ENCODE data around the gene MAP2K5. TPM values are rescaled to one million over a fixed set of nuclear protein-coding genes. Genes with fewer than 3 reads are reported as not detected.

The MAP2K5 gene
- total and polyA plus RNA-seq, 9 of the 15 experiments (the other 6 are each of a cell fraction or from before 2014, with no cell fraction given): 0.41 to 16.5 (median 7.5) TPM

DNA sequence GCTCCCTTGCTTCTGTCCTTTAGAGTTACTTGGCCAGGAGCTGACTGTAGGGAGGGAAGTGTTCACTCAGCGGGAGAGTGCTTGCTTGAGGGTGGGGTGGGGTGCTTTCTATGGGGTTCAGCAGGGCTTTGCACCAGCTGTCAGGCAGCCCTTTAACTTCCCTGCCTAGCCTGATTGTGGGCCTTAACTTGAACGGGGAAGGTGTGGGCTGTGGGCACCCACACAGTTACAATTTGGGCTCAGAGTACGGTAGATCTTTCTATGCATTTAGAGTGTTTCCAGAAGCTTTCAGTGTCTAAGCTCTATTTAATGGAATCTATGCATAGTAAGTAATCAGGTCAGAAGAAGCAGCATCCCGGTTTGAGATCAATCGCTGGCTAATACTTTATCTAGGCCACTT, 234.6 kb downstream of the MAP2K5 start (continued):
- TF ChIP-seq, protein P1, sequence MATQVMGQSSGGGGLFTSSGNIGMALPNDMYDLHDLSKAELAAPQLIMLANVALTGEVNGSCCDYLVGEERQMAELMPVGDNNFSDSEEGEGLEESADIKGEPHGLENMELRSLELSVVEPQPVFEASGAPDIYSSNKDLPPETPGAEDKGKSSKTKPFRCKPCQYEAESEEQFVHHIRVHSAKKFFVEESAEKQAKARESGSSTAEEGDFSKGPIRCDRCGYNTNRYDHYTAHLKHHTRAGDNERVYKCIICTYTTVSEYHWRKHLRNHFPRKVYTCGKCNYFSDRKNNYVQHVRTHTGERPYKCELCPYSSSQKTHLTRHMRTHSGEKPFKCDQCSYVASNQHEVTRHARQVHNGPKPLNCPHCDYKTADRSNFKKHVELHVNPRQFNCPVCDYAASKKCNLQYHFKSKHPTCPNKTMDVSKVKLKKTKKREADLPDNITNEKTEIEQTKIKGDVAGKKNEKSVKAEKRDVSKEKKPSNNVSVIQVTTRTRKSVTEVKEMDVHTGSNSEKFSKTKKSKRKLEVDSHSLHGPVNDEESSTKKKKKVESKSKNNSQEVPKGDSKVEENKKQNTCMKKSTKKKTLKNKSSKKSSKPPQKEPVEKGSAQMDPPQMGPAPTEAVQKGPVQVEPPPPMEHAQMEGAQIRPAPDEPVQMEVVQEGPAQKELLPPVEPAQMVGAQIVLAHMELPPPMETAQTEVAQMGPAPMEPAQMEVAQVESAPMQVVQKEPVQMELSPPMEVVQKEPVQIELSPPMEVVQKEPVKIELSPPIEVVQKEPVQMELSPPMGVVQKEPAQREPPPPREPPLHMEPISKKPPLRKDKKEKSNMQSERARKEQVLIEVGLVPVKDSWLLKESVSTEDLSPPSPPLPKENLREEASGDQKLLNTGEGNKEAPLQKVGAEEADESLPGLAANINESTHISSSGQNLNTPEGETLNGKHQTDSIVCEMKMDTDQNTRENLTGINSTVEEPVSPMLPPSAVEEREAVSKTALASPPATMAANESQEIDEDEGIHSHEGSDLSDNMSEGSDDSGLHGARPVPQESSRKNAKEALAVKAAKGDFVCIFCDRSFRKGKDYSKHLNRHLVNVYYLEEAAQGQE (IDR thresholded peaks at IDR 0.05; ENCODE audit: borderline replicate concordance): no peak
- TF ChIP-seq, protein P1 (CRISPR knock-in tag; IDR thresholded peaks at IDR 0.05; ENCODE audit: low read depth): no peak

GRCh38 chr15:67777773-67778172, 235.3 kb downstream of the MAP2K5 start:
- Histone ChIP-seq H3K9ac (ENCODE audit: insufficient read depth in 1 of 2, low read depth in 2 of 2, low read length in 2 of 2) (no peak overlapping the region), H3K9me3 (replicated peaks; ENCODE audit: control insufficient read depth, insufficient read depth, low read depth, low read length) (no peaks in the 10 kb centered on the region), H4K20me1 (replicated peaks; ENCODE audit: control insufficient read depth, insufficient read depth, low read length) (no peaks in the 10 kb centered on the region), H3K4me3 (no peak overlapping the region), H3K9me1 (ENCODE audit: control insufficient read depth, insufficient read depth, low read length) (no peaks in the 10 kb centered on the region), H3K79me2 (ENCODE audit: control insufficient read depth, insufficient read depth, low read length) (no peaks in the 10 kb centered on the region), H3K36me3 (ENCODE audit: control insufficient read depth, insufficient read depth, low read length) (no peaks in the 10 kb centered on the region), H3K27ac (ENCODE audit: extremely low read depth, low read depth, low read length) (no peak overlapping the region), H3K27me3 (ENCODE audit: control insufficient read depth in 2 of 2, insufficient read depth in 2 of 2, low read length in 2 of 2) (no peaks in the 10 kb centered on the region), H3K4me1 (replicated peaks in 1 of 2; ENCODE audit: control insufficient read depth in 2 of 2, insufficient read depth in 2 of 2, low read length in 2 of 2) (peaks cover 0 to 13% of the 10 kb centered on the region in 2 experiments; a peak in 3 of 5 replicates), H2AFZ (ENCODE audit: low read depth, low read length) (no peak overlapping the region), H3K4me2 (ENCODE audit: insufficient read depth, low read length) (no peak overlapping the region)
- intact Hi-C loops (cut with micrococcal nuclease): no loop called here
- no TSS peak for BruUV-seq (replicated peaks)
- DNase-seq (ENCODE audit: extremely low read depth in 1 of 4, low spot score in 3 of 4): no peak
- POLR2A ChIA-PET: no interaction called here
- 72% methylated on average over 2 of the region's 2 CpGs for WGBS (ENCODE audit: insufficient coverage, low coverage, missing lambda C conversion rate)
- ATAC-seq: no peak
- CTCF ChIA-PET (ENCODE audit: low intra/inter-chr PET ratio): no interaction called here
- in situ Hi-C loops (cut with MboI): no loop called here
- FAIRE-seq: no peak
- TF ChIP-seq RAD21 (CRISPR knock-in tag; conservative IDR thresholded peaks at IDR 0.05 in 1 of 2, IDR thresholded peaks at IDR 0.05 in 1 of 2) (no peak), ZNF75A (CRISPR knock-in tag; IDR thresholded peaks at IDR 0.05) (no peak), MAFF (IDR thresholded peaks at IDR 0.05; ENCODE audit: low read length) (no peak), FOXJ3 (CRISPR knock-in tag; IDR thresholded peaks at IDR 0.05) (no peak), SRSF7 (optimal IDR thresholded peaks at IDR 0.05; ENCODE audit: low read depth, low read length) (no peak)
- TF ChIP-seq, protein P2, sequence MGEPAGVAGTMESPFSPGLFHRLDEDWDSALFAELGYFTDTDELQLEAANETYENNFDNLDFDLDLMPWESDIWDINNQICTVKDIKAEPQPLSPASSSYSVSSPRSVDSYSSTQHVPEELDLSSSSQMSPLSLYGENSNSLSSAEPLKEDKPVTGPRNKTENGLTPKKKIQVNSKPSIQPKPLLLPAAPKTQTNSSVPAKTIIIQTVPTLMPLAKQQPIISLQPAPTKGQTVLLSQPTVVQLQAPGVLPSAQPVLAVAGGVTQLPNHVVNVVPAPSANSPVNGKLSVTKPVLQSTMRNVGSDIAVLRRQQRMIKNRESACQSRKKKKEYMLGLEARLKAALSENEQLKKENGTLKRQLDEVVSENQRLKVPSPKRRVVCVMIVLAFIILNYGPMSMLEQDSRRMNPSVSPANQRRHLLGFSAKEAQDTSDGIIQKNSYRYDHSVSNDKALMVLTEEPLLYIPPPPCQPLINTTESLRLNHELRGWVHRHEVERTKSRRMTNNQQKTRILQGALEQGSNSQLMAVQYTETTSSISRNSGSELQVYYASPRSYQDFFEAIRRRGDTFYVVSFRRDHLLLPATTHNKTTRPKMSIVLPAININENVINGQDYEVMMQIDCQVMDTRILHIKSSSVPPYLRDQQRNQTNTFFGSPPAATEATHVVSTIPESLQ (CRISPR knock-in tag; IDR thresholded peaks at IDR 0.05): no peak
- TF ChIP-seq, protein P3, sequence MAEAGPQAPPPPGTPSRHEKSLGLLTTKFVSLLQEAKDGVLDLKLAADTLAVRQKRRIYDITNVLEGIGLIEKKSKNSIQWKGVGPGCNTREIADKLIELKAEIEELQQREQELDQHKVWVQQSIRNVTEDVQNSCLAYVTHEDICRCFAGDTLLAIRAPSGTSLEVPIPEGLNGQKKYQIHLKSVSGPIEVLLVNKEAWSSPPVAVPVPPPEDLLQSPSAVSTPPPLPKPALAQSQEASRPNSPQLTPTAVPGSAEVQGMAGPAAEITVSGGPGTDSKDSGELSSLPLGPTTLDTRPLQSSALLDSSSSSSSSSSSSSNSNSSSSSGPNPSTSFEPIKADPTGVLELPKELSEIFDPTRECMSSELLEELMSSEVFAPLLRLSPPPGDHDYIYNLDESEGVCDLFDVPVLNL (CRISPR knock-in tag; IDR thresholded peaks at IDR 0.05; ENCODE audit: low read depth): no peak
